GM19467 (cell line): ENCODE data around the gene AOC1.

Experiments
- ATAC-seq: cut with Tn5 transposase; IDR thresholded peaks from one replicate; pipeline ENCODE4 v1.9.1; 2021; ENCODE audit warnings: mild to moderate bottlenecking, moderate library complexity; ENCODE audit not compliant: unreplicated experiment

The AOC1 gene

GRCh38 chr7:150835019-150835418 is 17.3 kb upstream of the AOC1 start:
- ATAC-seq, result no peak

DNA sequence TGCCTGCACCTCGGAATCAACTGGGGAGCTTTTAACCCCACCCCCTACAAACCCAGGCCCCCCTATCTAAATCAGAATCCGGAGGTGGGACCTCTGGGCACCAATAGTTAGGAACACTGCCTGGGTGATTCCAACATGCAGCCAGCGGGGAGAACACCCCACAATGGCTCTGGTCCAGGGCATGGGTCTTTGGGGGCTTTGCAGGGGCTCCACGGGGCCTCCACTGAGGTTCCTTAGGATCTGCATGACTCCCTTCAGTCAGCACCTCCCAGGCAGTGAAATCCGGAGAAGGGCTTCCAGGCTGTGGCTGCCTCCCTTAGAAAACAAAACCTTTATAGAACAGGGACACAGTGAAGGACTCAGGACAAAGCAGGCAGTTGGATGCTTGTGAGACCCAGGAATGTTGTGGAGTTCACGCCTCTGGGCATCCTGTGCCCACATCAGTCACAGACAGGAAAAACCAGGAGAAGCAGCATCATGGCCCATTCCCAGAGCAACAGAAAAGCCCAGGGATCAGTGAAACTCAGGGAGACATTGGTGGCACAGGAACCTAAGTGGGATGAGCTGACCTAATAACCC is 16.5 kb upstream of the AOC1 start:
- no peak for ATAC-seq

GRCh38 chr7:150838965-150839650 is 13.2 kb upstream of the AOC1 start:
- no peak for ATAC-seq

- ATAC-seq, result no peak
Observed at GRCh38 chr7:150842018-150842417, 10.3 kb upstream of the AOC1 start.

DNA sequence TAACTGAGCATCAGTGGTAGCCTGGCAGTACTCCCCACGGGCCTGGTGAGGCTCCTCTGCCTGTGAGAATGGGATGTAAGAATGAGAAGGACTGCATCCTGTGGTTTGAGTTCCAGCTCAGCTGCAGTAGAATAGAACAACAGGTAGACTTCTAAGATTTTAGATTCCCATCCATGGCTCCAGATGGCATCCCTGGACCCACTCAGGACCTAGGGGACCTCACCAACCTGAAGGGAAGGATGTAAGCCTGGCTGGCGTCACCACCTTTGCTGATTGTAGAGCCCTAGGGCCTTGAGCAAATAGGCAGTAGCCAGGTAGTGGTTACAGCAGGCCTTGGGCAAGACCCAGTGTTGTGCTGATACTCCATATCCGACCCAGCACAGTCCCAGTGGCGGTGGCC is 9.6 kb upstream of the AOC1 start:
- ATAC-seq, result no peak

GRCh38 chr7:150845421-150845861 is 6.9 kb upstream of the AOC1 start:
- no peak for ATAC-seq

DNA sequence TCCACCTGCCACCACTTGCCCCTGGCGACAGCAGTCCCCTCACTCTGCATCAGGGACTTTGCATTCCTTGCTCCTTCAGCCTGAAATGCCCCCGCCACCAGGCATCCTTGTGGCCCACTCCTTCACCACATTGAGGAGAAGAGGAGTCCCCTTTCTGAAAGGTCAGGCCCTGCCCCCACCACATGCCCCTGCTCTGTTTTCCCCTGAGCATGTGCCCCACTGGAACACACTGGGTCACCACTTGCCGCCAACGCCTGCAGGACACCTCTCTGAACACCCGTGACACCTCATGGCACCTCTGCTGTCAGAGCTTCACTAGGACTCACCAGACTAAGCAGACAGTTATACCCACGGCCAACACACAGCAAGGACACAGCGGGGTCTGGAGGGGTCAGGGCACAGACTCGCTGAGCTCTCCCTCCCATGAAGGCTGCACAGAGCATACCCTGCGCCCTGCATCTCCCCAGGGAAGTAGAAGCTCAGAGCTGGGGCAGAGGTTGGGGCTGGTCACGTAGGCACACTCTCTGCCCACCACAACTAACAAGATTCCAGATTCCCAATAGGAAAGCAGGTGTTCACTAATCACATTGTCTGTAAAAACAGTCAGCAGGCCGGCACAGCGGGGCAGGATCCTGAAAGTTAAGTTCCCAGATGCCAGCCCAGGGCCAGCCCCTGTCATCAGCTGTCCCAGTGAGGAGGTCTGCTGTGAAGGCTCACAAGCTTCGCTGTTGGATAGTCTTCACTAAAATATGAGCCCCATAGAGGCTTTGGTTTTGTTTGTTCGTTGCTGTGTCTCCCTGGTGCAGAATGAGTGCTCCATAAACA is 5.8 kb upstream of the AOC1 start:
- no peak for ATAC-seq

- no peak for ATAC-seq
Observed at GRCh38 chr7:150847536-150847935, 4.8 kb upstream of the AOC1 start.

DNA sequence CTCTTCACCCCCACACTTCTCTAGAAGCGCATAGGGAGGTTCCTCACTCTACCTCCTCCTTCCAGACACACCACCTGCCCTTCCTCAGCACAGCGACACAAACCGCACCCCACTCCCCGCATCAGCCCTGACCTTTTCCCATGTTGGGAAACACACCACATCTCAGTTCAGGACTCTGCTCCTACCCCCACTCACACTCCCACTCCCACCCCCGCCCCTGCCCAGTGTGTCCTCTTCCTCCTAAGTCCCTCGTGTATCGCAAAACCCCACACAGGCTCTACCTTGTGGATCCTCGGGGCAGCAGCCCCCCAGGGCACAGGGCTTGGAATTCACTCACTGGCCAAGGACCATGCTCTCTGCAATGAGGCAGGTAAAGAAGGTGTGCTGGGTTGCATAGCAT is 4.2 kb upstream of the AOC1 start:
- no peak for ATAC-seq

- no peak for ATAC-seq
Observed at GRCh38 chr7:150848561-150849115, 3.7 kb upstream of the AOC1 start.

DNA sequence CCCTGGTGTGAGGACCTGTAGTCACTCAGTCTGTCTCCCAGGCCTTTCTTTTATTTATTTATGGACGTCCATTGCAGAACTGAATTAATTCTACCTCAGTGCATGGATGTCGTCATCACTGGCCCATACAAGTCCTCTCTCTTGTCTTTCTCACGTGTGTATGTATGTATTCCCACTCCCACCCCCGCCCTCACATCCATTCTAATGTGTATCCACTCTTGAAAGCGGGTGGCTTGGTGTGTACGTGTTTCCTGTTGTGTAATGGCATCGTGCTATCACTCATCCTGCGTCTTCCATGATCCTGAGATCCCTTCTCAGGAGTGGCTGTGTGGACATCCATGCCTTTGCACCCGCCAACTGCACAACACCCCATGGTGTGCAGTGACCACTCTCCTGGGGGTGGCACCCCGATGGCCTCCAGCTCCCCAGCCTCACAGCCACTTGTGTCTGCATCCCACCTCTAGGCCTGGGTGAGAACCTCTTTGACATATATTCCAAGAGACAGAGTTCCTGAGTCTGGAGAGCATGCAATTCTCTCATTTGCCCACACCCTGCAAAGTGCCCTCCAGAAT is 3.0 kb upstream of the AOC1 start:
- no peak for ATAC-seq

DNA sequence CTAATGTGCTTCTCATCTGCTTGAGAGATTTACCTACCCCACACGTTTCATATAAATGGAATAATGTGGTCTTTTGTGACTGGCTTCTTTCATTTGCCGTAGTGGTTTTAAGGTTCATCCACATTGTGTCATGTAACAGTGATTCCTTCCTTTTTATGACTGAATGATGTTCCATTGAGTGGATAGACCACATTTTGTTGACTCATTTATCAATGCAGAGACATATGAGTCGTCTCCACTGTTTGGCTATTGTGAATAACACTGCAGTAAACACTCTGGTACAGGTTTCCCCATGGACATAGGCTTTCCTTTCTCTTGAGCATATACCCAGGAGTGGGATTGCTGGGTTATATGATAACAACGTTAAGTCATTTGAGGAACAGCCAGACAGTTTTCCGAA is 2.0 kb upstream of the AOC1 start:
- no peak for ATAC-seq

- ATAC-seq, result no peak
Observed at GRCh38 chr7:150851492-150852370, 586 bp upstream of the AOC1 start.

DNA sequence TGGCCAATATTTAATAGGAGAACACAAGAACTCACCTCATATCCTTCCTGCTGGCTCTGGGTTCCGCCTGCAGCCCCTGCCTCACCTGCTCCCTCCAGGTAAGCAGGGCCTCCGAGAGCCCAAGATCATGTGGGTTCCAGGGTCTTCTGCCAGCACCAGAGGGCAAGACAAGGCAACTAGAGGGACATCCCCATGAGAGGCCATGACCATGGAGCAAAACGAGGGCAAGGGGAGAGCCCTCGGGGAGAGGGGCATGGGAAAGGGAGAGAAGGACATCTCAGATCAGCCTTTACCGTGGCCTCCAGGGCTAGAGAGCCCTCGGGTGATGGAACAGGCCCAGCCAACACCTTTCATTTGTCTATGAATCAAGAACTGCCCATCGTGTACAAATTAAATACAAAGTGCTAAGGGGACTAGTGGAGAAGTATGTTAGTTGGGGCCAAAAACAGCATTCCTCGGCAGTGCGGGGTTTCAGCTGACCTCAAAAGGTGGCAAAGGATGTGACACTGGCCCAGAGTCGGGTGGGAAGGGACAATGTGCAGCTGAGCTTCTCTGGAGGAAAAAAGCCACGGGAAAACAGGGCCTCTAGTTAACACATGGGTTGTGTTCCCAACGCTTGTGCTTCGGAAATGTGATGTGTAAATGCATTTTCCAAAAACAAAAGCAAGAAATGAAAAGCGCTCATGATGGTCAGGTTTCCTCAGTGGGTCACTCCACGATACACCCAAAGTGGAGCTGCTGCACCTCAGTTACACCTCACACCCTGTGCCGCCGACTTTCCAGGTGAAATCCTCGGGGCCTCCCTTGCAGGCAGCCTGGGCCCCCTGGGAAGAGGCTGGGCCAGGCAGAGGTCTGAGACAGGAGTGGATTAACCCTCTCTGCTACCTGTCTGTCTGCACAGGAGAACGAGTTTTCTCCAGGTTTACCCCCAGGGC is 2.0 kb downstream of the AOC1 start:
- ATAC-seq, result no peak

GRCh38 chr7:150855046-150855445 is 2.7 kb downstream of the AOC1 start:
- ATAC-seq, result no peak

- no peak for ATAC-seq
Observed at GRCh38 chr7:150855476-150856302, 3.4 kb downstream of the AOC1 start.

DNA sequence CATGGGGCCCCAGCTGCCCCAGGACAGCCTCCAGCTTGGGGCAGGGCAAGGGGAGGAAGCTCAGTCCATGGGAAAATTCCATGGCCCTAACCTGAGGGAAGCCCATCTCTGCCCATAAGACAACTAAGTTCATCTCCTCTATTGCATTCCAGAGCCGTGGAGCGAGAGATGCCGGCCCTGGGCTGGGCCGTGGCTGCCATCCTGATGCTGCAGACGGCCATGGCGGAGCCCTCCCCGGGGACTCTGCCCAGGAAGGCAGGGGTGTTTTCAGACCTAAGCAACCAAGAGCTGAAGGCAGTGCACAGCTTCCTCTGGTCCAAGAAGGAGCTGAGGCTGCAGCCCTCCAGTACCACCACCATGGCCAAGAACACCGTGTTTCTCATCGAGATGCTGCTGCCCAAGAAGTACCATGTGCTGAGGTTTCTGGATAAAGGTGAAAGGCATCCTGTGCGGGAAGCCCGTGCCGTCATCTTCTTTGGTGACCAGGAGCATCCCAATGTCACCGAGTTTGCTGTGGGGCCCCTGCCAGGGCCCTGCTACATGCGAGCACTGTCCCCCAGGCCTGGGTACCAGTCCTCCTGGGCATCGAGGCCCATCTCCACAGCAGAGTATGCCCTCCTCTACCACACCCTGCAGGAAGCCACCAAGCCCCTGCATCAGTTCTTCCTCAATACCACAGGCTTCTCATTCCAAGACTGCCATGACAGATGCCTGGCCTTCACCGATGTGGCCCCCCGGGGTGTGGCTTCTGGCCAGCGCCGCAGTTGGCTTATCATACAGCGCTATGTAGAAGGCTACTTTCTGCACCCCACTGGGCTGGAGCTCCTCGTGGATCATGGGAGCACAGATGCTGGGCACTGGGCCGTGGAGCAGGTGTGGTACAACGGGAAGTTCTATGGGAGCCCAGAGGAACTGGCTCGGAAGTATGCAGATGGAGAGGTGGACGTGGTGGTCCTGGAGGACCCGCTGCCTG is 4.3 kb downstream of the AOC1 start:
- no peak for ATAC-seq
